WERI-Rb-1 (cell line): ENCODE results near the gene TAF5L.
"Not testable (repeated sequence)": the region's sequence is repeated elsewhere in the genome, so short reads cannot be mapped to it uniquely, and the experiment has no call there.

ENCODE experiments used
- DNase-seq: peaks from one replicate; pipeline ENCODE4 v3.0.0-alpha.2; 2020
- H3K27ac ChIP-seq: fragments of 250-450 bp; sonication (Bioruptor Pico); 2 replicates; pipeline ENCODE4 v1.5.1; 2020; ENCODE audit warnings: mild to moderate bottlenecking, moderate library complexity
- H3K27me3 ChIP-seq: fragments of 250-450 bp; sonication (Bioruptor Pico); 2 replicates; pipeline ENCODE4 v1.5.1; 2021; ENCODE audit warnings: mild to moderate bottlenecking, low read depth, moderate library complexity; ENCODE audit not compliant: insufficient read depth, severe bottlenecking
- H3K36me3 ChIP-seq: fragments of 250-450 bp; sonication (Bioruptor Pico); 2 replicates; pipeline ENCODE4 v1.5.1; 2020; ENCODE audit warnings: mild to moderate bottlenecking, moderate library complexity
- H3K4me3 ChIP-seq: 2 replicates; pipeline ENCODE4 v1.5.1; 2011; ENCODE audit warnings: low read depth, mild to moderate bottlenecking, control low read depth, low read length
- H3K9me3 ChIP-seq: fragments of 250-450 bp; sonication (Bioruptor Pico); 2 replicates; pipeline ENCODE4 v1.5.1; 2021; ENCODE audit warnings: mild to moderate bottlenecking, moderate library complexity; ENCODE audit not compliant: severe bottlenecking
- TF ChIP-seq, protein P1 (sequence below): IDR thresholded peaks from 2 replicates; pipeline ENCODE4 v1.5.1; 2011; ENCODE audit warnings: low read depth, mild to moderate bottlenecking, control low read depth, inconsistent platforms, low read length

Gene TAF5L

GRCh38 chr1:229623838-229624237, 2.1 kb downstream of the TAF5L start:
- H3K27ac ChIP-seq, result no peak overlapping the region
- TF ChIP-seq, protein P1, sequence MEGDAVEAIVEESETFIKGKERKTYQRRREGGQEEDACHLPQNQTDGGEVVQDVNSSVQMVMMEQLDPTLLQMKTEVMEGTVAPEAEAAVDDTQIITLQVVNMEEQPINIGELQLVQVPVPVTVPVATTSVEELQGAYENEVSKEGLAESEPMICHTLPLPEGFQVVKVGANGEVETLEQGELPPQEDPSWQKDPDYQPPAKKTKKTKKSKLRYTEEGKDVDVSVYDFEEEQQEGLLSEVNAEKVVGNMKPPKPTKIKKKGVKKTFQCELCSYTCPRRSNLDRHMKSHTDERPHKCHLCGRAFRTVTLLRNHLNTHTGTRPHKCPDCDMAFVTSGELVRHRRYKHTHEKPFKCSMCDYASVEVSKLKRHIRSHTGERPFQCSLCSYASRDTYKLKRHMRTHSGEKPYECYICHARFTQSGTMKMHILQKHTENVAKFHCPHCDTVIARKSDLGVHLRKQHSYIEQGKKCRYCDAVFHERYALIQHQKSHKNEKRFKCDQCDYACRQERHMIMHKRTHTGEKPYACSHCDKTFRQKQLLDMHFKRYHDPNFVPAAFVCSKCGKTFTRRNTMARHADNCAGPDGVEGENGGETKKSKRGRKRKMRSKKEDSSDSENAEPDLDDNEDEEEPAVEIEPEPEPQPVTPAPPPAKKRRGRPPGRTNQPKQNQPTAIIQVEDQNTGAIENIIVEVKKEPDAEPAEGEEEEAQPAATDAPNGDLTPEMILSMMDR, result no peak
- no peak for DNase-seq
- no peaks in the 10 kb centered on the region for H3K9me3 ChIP-seq
- H3K4me3 ChIP-seq, result no peak overlapping the region
- H3K36me3 ChIP-seq, result no peaks in the 10 kb centered on the region
- H3K27me3 ChIP-seq, result no peaks in the 10 kb centered on the region

DNA sequence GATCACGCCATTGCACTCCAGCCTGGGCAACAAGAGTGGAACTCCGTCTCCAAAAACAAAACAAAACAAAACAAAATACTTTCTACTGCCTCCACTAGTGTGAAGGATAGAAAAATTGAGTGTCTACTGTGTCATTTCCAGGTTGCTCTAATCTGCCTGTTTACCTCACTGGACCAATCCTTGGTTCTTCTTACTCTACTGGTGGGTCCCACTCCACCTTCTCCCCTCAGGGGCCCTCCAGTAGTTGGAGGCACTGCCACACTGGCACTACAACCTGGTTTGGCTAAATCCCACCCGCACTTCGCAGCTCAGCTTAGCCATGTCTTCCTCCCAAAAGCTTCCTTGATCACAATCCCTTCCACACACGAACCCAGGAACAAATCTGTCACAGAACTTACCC, 2.7 kb downstream of the TAF5L start:
- no peaks in the 10 kb centered on the region for H3K27me3 ChIP-seq
- DNase-seq, result no peak
- no peak overlapping the region for H3K4me3 ChIP-seq
- H3K36me3 ChIP-seq, result no peaks in the 10 kb centered on the region
- no peaks in the 10 kb centered on the region for H3K9me3 ChIP-seq
- no peak overlapping the region for H3K27ac ChIP-seq
- TF ChIP-seq, protein P1, result no peak

DNA sequence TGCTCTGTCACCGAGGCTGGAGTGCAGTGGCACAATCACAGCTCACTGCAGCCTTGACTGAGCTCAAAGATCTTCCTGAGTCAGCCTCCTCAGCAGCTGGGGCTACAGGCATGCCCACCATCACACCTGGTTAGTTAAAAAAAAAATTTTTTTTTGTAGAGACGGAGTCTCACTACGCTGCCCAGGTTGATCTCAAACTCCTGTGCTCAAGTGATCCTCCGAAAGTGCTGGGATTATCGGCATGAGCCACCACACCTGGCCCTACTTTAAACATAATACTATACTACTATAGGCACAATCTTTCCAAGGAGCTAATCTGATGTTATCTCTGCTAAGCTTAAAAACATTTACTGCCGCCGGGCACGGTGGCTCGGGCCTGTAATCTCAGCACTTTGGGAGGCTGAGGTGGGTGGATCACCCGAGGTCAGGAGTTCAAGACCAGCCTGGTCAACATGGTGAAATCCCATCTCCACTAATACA, 3.2 kb downstream of the TAF5L start:
- DNase-seq, result peak; percentile 7
- H3K4me3 ChIP-seq, H3K36me3 ChIP-seq, H3K27ac ChIP-seq, H3K27me3 ChIP-seq, H3K9me3 ChIP-seq: not testable (repeated sequence)

- no peak for DNase-seq
- Histone ChIP-seq H3K27ac (no peak overlapping the region), H3K27me3 (no peaks in the 10 kb centered on the region), H3K9me3 (no peaks in the 10 kb centered on the region), H3K4me3 (no peak overlapping the region), H3K36me3 (no peaks in the 10 kb centered on the region)
- TF ChIP-seq, protein P1, result no peak
Observed at GRCh38 chr1:229621663-229622062, 4.3 kb downstream of the TAF5L start.

DNA sequence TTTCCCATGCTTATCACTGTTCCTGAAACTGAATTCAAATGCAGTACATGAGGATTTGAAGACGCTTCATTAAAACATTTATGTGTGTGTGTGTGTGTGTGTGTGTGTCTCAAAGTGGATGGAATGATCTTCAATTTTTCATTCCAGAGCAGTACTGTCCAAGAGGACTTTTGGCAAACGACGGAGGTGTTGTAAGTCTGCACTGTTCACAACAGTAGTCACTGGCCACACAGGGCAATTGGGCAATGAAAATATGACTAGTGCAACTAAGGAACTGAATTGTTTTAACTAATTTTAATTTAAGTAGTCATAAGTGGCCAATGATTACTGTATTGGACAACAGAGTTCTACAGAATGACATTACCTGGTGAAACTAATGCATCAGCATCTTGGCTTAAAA, 5.0 kb downstream of the TAF5L start:
- H3K36me3 ChIP-seq, result no peaks in the 10 kb centered on the region
- H3K27me3 ChIP-seq, result no peaks in the 10 kb centered on the region
- TF ChIP-seq, protein P1, result no peak
- no peak for DNase-seq
- H3K9me3 ChIP-seq, result no peaks in the 10 kb centered on the region
- no peak overlapping the region for H3K27ac ChIP-seq
- H3K4me3 ChIP-seq, result no peak overlapping the region

DNA sequence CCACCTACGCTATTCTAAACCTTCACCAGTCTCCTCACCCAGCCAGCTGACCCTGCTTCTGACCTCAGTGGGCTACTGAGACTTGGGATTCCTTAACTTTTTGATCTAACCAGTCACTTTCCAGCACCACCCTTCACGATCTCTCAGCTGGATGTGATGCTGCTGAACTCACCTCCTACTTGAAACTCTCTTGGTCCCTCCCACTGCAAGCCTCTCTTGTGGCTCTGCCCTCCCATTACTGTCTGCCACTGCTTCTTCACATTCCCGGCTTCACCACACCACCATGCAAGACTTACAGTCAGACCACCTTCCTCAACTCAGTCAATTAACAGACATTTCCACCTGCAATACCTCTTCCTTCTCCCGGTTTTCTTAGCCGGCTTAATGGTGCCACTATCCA, 6.3 kb downstream of the TAF5L start:
- no peak for DNase-seq
- Histone ChIP-seq H3K27ac (no peak overlapping the region), H3K36me3 (no peaks in the 10 kb centered on the region), H3K4me3 (no peak overlapping the region), H3K27me3 (no peaks in the 10 kb centered on the region), H3K9me3 (no peaks in the 10 kb centered on the region)
- TF ChIP-seq, protein P1, result no peak
